Measurements from ENCODE around the gene ADIPOR2.

ADIPOR2 gene

DNA sequence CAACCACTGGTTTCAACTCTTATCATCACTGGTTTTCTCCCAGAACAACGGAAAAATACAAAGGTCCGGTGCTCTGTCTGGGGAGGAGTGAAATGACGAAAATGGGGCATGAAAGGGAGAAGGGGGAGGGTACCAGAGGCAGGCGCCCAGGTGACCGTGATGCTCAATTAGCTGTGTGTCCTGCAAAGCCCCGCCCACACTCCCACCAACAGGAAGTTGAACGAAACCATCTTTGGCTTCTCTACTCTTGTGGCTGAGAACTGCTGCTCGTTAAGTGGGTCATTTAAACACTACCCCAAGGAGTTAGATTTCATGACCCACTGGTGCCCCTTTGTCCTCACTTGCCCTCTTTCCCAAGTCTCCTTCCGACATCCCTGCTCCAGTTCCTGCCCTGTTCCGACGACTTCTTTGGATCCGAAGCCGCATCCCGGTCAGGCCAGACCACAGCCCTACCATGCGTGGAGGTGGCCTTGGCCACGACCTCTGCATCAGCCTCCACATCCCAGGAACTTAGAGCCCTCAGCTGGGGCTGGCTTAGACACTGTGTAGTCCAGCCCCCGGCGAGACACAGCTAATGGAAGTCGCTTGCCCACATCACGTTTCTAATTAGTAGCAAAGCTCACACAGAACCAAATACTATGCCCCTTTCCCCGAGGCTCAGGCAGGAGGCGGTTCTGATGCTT, 118.1 kb downstream of the ADIPOR2 start:
- Histone ChIP-seq H3K9ac (ENCODE audit: low read length) (no peak overlapping the region), H3K9me3 (ENCODE audit: low read length) (no peaks in the 10 kb centered on the region), H3K79me2 (ENCODE audit: insufficient read depth, low read length) (no peaks in the 10 kb centered on the region), H3K4me2 (ENCODE audit: low read length) (no peak overlapping the region), H4K20me1 (ENCODE audit: insufficient read depth, low read length) (no peaks in the 10 kb centered on the region), H3K27me3 (ENCODE audit: insufficient read depth, low read length) (0 out of 2 replicates have a peak, but pooled peaks cover 4% of the 10 kb centered on the region), H3K4me3 (ENCODE audit: low read depth, low read length, poor library complexity, severe bottlenecking) (no peak overlapping the region), H3K4me1 (ENCODE audit: insufficient read depth, low read length, severe bottlenecking) (peaks cover 10% of the 10 kb centered on the region), H2AFZ (ENCODE audit: low read length) (no peak overlapping the region), H3K9me2 (ENCODE audit: low read depth, low read length) (no peaks in the 10 kb centered on the region), H3F3A (ENCODE audit: insufficient read depth, low read length) (no peaks in the 10 kb centered on the region), H3K36me3 (ENCODE audit: insufficient read depth, low read length) (no peaks in the 10 kb centered on the region), H3K27ac (ENCODE audit: low read depth, low read length, poor library complexity, severe bottlenecking) (no peak overlapping the region)
- TF ChIP-seq, protein P1, sequence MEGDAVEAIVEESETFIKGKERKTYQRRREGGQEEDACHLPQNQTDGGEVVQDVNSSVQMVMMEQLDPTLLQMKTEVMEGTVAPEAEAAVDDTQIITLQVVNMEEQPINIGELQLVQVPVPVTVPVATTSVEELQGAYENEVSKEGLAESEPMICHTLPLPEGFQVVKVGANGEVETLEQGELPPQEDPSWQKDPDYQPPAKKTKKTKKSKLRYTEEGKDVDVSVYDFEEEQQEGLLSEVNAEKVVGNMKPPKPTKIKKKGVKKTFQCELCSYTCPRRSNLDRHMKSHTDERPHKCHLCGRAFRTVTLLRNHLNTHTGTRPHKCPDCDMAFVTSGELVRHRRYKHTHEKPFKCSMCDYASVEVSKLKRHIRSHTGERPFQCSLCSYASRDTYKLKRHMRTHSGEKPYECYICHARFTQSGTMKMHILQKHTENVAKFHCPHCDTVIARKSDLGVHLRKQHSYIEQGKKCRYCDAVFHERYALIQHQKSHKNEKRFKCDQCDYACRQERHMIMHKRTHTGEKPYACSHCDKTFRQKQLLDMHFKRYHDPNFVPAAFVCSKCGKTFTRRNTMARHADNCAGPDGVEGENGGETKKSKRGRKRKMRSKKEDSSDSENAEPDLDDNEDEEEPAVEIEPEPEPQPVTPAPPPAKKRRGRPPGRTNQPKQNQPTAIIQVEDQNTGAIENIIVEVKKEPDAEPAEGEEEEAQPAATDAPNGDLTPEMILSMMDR (IDR thresholded peaks at IDR 0.05; ENCODE audit: low read length): no peak
- TF ChIP-seq EZH2 (IDR thresholded peaks at IDR 0.05; ENCODE audit: borderline replicate concordance, low read length): no peak

GRCh38 chr12:1809591-1810190, 118.8 kb downstream of the ADIPOR2 start:
- Histone ChIP-seq H4K20me1 (ENCODE audit: insufficient read depth, low read length) (no peaks in the 10 kb centered on the region), H3K9ac (ENCODE audit: low read length) (no peak overlapping the region), H2AFZ (ENCODE audit: low read length) (no peak overlapping the region), H3K4me1 (ENCODE audit: insufficient read depth, low read length, severe bottlenecking) (peaks cover 8% of the 10 kb centered on the region), H3K27ac (ENCODE audit: low read depth, low read length, poor library complexity, severe bottlenecking) (no peak overlapping the region), H3K27me3 (ENCODE audit: insufficient read depth, low read length) (0 out of 2 replicates have a peak, but pooled peaks cover 4% of the 10 kb centered on the region), H3K9me3 (ENCODE audit: low read length) (no peaks in the 10 kb centered on the region), H3K36me3 (ENCODE audit: insufficient read depth, low read length) (no peaks in the 10 kb centered on the region), H3K9me2 (ENCODE audit: low read depth, low read length) (no peaks in the 10 kb centered on the region), H3F3A (ENCODE audit: insufficient read depth, low read length) (no peaks in the 10 kb centered on the region), H3K79me2 (ENCODE audit: insufficient read depth, low read length) (no peaks in the 10 kb centered on the region), H3K4me3 (ENCODE audit: low read depth, low read length, poor library complexity, severe bottlenecking) (no peak overlapping the region), H3K4me2 (ENCODE audit: low read length) (no peak overlapping the region)
- no peak for TF ChIP-seq EZH2 (IDR thresholded peaks at IDR 0.05; ENCODE audit: borderline replicate concordance, low read length)
- TF ChIP-seq, protein P1 (IDR thresholded peaks at IDR 0.05; ENCODE audit: low read length): no peak

DNA sequence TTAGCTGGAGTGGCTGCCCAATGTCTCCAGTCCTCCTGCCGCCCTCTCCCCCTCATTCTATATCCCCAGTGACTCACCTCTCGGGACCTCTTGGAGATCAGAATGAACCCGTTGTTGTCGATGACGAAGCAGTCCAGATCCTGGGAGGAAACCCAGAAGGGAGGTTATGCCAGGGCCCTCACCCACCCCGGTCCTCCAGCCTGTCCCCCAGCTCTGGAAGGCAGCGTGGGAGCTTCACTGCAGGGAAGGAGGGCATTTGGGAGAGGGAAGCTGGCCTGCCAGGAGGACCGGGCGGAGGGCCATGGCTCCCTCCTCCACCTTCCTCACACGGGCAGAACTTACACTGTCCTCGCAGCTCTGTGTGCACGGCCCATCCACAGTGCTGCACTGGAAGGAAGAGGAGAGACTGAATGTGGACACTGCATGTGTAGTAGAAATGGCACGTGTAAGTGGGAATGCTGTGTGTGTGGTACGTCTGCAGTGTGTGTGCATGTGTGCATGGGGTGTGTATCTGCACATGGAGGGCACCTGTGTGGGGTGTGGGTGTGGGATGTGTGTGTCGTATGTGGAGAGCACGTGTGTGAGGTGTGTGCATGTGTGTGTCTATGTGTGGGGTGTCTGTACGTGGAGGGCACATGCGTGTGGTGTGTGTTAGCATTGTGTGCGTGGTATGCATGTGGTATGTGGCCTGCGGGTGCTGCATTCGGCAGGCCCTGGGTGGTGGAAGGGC, 119.5 kb downstream of the ADIPOR2 start:
- H3K9me2 ChIP-seq (ENCODE audit: low read depth, low read length): no peaks in the 10 kb centered on the region
- no peaks in the 10 kb centered on the region for H3K9me3 ChIP-seq (ENCODE audit: low read length)
- H3F3A ChIP-seq (ENCODE audit: insufficient read depth, low read length): no peaks in the 10 kb centered on the region
- H3K9ac ChIP-seq (ENCODE audit: low read length): no peak overlapping the region
- H3K4me3 ChIP-seq (ENCODE audit: low read depth, low read length, poor library complexity, severe bottlenecking): no peak overlapping the region
- peaks cover 4% of the 10 kb centered on the region for H3K4me1 ChIP-seq (ENCODE audit: insufficient read depth, low read length, severe bottlenecking)
- no peaks in the 10 kb centered on the region for H3K36me3 ChIP-seq (ENCODE audit: insufficient read depth, low read length)
- H3K27me3 ChIP-seq (ENCODE audit: insufficient read depth, low read length): 0 out of 2 replicates have a peak, but pooled peaks cover 4% of the 10 kb centered on the region
- no peak overlapping the region for H3K4me2 ChIP-seq (ENCODE audit: low read length)
- no peaks in the 10 kb centered on the region for H4K20me1 ChIP-seq (ENCODE audit: insufficient read depth, low read length)
- H2AFZ ChIP-seq (ENCODE audit: low read length): no peak overlapping the region
- no peaks in the 10 kb centered on the region for H3K79me2 ChIP-seq (ENCODE audit: insufficient read depth, low read length)
- TF ChIP-seq, protein P1 (IDR thresholded peaks at IDR 0.05; ENCODE audit: low read length): no peak
- no peak for TF ChIP-seq EZH2 (IDR thresholded peaks at IDR 0.05; ENCODE audit: borderline replicate concordance, low read length)
- H3K27ac ChIP-seq (ENCODE audit: low read depth, low read length, poor library complexity, severe bottlenecking): no peak overlapping the region

Measured in OCI-LY1 (cell line).